ENCODE measurements around the gene ANKRD2. TPM values are rescaled to one million over a fixed set of nuclear protein-coding genes. Genes with fewer than 3 reads are reported as not detected.

The ANKRD2 gene
- total RNA-seq, 2 donors from 2014 or later: 0.24 TPM; not detected in 1

DNA sequence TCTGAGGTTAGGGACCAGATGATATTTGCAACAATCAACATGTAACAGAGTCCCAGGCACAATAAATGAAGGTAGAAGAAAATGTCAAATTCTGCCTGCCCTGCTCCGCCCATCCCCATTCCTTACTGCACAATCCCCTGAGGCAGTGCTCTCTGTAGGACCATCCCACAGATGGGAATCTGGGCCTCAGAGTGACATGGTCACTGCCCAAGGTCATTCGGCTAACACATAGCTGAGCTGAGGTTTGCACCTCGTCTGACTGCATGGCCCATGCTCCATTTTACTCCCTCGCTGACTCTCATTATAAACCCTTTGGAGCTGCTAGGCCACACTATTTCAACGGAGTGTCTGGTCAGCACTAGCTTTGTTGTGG is 12.8 kb downstream of the ANKRD2 start:
- no peaks in the 10 kb centered on the region for H3K27me3 ChIP-seq
- intact Hi-C loops (cut with DNase I): no loop called here
- no peaks in the 10 kb centered on the region for H3K36me3 ChIP-seq
- no peaks in the 10 kb centered on the region for H3K9me3 ChIP-seq
- no peak overlapping the region for H3K9ac ChIP-seq (ENCODE audit: low read depth in 2 of 2, low read length in 2 of 2)
- H3K4me1 ChIP-seq: no peaks in the 10 kb centered on the region
- no peak for DNase-seq
- no peak for TF ChIP-seq CTCF (IDR thresholded peaks at IDR 0.05)
- no peak overlapping the region for H3K4me3 ChIP-seq
- no peak overlapping the region for H3K27ac ChIP-seq

DNA sequence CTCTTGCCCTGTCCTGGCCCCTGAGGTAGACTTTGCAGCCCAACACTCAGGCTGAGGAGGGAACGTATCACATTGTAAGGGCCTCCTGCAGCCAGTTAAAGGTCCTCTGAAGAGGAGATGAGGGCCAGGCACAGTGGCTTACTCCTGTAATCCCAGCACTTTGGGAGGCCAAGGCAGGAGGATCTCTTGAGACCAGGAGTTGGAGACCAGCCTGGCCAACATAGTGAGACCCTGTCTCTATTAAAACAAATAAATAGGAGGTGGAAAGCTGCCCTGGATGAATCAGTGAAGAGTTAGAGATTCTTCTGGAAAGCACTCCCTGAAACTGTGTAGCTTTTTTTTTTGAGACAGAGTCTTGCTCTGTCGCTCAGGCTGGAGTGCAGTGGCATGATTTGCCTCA is 14.6 kb downstream of the ANKRD2 start:
- H3K4me1 ChIP-seq: no peaks in the 10 kb centered on the region
- no peak for DNase-seq
- no peak overlapping the region for H3K9ac ChIP-seq (ENCODE audit: low read depth in 2 of 2, low read length in 2 of 2)
- no peak overlapping the region for H3K27ac ChIP-seq
- intact Hi-C loops (cut with DNase I): no loop called here
- H3K9me3 ChIP-seq: no peaks in the 10 kb centered on the region
- H3K4me3 ChIP-seq: no peak overlapping the region
- TF ChIP-seq CTCF (IDR thresholded peaks at IDR 0.05): no peak
- H3K27me3 ChIP-seq: no peaks in the 10 kb centered on the region
- H3K36me3 ChIP-seq: no peaks in the 10 kb centered on the region

DNA sequence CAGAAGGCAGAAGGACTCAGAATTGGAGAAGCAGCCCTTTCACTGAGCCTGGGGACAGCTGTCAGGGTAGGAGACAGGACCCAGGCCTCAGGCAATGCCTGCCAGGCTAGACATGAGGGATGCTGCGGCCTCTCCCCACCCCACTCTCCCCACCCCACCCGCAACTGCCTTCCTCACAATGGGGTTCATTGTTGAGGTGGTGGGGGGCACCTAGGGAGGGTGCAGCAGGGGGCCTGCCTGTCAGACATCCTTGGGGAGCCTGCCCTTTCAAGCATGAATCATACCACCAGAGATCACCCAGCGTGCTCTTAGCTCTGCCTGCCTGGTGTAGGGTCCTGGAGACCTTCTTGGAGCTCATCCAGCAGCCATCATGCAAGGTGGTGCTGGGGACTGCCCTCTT is 16.9 kb downstream of the ANKRD2 start, which contains the start of gene C10orf62:
Gene C10orf62 (plus strand): TSS at position 243 of the 400 bp plus-strand sequence. CDS start 177 bp downstream, outside the sequence.
- Histone ChIP-seq H3K9me3 (no peaks in the 10 kb centered on the region), H3K27me3 (no peaks in the 10 kb centered on the region), H3K4me3 (no peak within 1 kb of the TSS), H3K27ac (no peak within 1 kb of the TSS), H3K4me1 (no peaks in the 10 kb centered on the region), H3K36me3 (no peaks in the 10 kb centered on the region), H3K9ac (ENCODE audit: low read depth in 2 of 2, low read length in 2 of 2) (no peak within 1 kb of the TSS)
- intact Hi-C loops (cut with DNase I): no loop called here
- DNase-seq: no peak
- no peak for TF ChIP-seq CTCF (IDR thresholded peaks at IDR 0.05)

- Histone ChIP-seq H3K9me3 (no peaks in the 10 kb centered on the region), H3K4me1 (no peaks in the 10 kb centered on the region), H3K27me3 (no peaks in the 10 kb centered on the region), H3K36me3 (no peaks in the 10 kb centered on the region), H3K4me3 (no peak overlapping the region), H3K9ac (ENCODE audit: low read depth in 2 of 2, low read length in 2 of 2) (no peak overlapping the region), H3K27ac (no peak overlapping the region)
- no peak for TF ChIP-seq CTCF (IDR thresholded peaks at IDR 0.05)
- DNase-seq: no peak
- intact Hi-C loops (cut with DNase I): no loop called here
These were observed 17.6 kb downstream of the ANKRD2 start for GRCh38 chr10:97590082-97590747.

DNA sequence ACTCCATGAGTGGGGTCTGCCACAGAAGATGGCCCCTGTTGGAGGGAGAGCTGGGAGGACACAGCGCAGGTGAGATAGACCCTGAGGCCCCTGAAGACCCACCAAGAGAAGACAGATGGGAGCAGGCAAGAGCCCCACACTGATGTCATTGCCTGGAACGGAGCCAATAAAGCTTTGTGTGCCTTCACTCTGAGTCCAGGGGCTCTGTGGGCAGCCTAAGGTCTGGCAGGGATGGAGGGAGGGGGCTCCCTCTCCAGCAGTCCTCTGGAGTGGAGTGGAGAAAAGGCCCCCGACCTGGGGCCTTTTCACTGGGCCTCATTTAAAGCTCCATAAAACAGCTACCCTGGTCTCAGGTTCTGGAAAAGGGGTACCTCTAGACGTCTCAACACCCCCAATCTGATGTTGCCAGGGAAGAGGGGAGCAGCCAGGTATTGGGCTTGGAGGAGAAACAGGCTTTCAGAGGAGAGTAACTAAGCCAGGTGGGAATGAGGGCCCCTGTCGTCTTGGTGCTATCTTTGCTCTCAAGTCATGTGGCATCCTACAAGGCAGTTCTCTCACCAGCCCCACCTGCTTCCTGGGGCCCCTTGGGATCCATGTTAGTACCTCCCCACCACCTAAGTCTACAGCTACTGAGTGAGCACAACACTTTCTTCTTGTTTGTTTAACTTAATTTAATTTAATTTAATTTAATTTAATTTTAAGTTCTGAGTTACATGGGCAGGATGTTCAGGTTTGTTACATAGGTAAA is 18.3 kb downstream of the ANKRD2 start:
- no peak for TF ChIP-seq CTCF (IDR thresholded peaks at IDR 0.05)

More for the DNA sequence above, 18.3 kb downstream of the ANKRD2 start:
- no peak for DNase-seq
- Histone ChIP-seq H3K9ac (ENCODE audit: low read depth in 2 of 2, low read length in 2 of 2) (no peak overlapping the region), H3K9me3 (no peaks in the 10 kb centered on the region), H3K27ac (no peak overlapping the region), H3K27me3 (no peaks in the 10 kb centered on the region), H3K4me3 (no peak overlapping the region), H3K36me3 (no peaks in the 10 kb centered on the region), H3K4me1 (no peaks in the 10 kb centered on the region)
- intact Hi-C loops (cut with DNase I): no loop called here
